ENCODE data around the gene HEBP2.
"Not testable (repeated sequence)": the region's sequence is repeated elsewhere in the genome, so short reads cannot be mapped to it uniquely, and the experiment has no call there.

HEBP2 gene

GRCh38 chr6:138403801-138404665 is at the start of gene HEBP2:
TSS of gene HEBP2 (plus strand) at chr6:138404223. CDS start at chr6:138404496, 273 bp downstream.
- peak; percentile 98 for DNase-seq

GRCh38 chr6:138357928-138358327 is 46.1 kb upstream of the HEBP2 start:
- no peak for DNase-seq

- not testable (repeated sequence) for DNase-seq
These were observed 35.3 kb upstream of the HEBP2 start for GRCh38 chr6:138368684-138369083.

DNA sequence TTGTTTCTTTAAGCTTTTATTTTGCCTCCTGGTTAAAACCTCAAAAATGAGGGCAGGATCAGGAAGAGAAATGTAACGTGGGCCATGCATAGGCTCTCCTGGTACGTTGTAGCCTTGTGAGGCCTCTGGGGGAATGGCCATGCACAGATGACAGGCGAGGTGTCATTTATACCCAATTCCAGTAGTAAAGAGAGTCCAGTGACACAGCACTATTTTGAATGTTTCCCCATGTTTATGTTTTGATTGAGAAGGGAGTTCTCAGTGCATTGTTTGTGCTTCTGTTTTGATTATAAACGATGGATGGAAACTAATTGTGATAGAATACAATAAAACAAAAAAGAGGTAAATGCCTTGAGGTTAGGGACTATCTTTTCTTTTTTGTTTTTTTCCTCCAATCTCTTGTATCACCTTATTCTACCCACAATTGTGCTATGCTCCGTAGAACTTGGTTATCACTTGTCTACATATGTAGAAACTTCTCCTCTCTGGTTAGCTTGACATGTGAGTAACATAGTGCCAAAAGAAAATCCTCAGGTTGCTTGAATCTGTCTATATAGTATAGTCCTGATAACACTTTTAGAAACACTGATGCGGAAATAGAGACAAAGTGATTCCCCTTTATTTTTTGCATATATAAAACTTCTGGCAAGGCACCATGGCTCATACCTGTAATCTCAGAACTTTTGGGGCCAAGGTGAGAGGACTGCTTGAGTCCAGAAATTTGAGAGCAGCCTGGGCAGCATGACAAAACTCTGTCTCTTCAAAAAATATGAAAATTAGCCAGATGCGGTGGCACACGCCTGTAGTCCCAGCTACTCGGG is 33.2 kb upstream of the HEBP2 start:
- DNase-seq = no peak

GRCh38 chr6:138371452-138371711 is 32.6 kb upstream of the HEBP2 start:
- DNase-seq = no peak

GRCh38 chr6:138371720-138372119 is 32.3 kb upstream of the HEBP2 start:
- peak; percentile 52 for DNase-seq

DNA sequence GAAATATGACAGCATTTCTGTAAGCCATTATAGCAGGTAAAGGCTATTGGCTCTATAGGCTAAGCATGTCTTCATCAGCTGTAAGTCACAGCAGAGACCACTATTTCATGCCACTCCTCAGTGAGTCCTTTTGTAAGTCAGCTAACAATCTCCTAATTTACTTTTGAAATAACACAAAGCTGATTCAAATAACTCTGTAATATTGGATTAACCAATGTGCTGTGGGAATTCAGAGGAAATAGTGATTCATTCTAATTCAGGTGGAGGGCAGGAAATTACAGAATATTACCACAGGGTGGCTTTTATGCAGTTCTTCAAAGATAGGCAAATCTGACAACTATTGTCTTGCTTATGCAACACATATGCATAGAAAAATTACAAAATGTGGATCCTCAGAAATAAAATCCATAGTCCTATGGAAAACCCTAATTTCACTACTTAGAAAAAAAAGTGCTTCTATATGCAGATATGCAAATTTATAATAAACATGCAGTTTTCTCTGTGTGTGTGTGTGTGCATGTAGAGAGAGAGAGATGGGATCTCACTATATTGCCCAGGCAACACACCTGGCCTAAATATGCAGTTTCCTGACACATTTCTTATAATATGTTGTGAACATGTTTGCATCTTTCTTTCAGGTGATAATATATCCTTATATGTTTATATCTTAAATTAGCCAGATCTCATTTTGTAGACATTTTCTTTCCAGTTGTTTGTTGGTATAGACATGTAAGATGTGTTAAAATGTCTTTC is 31.1 kb upstream of the HEBP2 start:
- no peak for DNase-seq

- DNase-seq = no peak
These were observed 29.8 kb upstream of the HEBP2 start for GRCh38 chr6:138374230-138374629.

- DNase-seq = peak; percentile 23
These were observed 29.2 kb upstream of the HEBP2 start for GRCh38 chr6:138374815-138375214.

- no peak for DNase-seq
These were observed 27.0 kb upstream of the HEBP2 start for GRCh38 chr6:138377042-138377441.

GRCh38 chr6:138377844-138378243 is 26.2 kb upstream of the HEBP2 start, which contains the start of gene SMIM28:
TSS of gene SMIM28 (plus strand) at chr6:138377905. CDS start at chr6:138378073, 168 bp downstream.
- DNase-seq = no peak

- no peak for DNase-seq
These were observed 25.6 kb upstream of the HEBP2 start for GRCh38 chr6:138378463-138378862.

GRCh38 chr6:138382498-138383265 is 21.3 kb upstream of the HEBP2 start:
- DNase-seq = no peak

GRCh38 chr6:138383776-138384175 is 20.2 kb upstream of the HEBP2 start:
- DNase-seq = peak; percentile 69

DNA sequence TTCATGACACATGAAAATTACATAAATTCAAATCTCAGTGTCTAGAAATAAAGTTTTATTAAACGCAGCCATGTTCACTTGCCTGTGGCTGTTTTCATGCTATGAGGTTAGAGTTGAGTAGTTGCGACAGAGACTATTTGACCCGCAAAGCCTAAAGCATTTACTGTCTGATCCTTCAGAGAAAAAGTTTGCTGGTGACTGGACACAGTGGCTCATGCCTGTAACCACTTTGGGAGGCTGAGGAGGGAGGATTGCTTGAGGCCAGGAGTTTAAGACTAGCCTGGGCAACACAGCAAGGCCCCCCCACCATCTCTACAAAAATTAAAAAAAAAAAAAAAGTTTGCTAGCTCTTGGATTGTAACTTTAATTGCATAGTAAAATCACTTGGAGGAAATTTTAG is 17.1 kb upstream of the HEBP2 start:
- no peak for DNase-seq

DNA sequence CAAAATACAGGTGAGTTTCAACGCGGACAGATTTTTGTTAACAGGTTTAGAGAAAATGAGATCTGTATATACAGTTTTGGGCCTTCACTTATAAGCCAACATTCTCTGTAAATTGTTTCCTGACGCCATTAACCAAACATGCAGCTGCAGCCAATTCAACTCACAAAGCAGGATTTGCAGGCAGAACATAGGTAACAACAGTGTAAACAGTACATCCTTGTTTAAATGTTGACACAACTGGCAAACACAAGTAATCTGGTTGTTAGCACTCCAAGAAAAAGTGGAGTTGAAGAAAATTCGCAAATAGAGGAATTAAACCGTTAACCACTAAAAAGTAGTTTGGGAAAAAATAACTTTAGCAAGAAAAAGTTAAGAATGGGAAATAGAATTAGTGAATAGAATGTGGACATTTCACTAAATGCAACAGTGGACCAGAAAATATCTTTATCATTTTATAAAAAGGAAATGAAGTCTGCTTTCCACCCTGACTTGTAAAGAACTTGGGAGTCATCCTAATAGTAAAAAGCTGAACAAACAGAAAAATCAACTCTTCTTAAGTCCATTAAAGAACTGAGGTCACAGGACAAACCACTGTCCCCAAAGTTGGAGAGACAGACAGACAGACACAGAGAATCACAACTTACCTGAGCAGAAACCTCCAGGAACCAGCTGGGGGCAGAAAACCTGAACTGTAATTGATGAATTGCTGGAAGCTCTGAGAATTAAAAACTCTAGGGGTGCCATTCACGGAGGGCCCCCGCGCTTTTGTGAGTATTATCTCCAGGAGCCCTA is 16.2 kb upstream of the HEBP2 start:
- DNase-seq = no peak

DNA sequence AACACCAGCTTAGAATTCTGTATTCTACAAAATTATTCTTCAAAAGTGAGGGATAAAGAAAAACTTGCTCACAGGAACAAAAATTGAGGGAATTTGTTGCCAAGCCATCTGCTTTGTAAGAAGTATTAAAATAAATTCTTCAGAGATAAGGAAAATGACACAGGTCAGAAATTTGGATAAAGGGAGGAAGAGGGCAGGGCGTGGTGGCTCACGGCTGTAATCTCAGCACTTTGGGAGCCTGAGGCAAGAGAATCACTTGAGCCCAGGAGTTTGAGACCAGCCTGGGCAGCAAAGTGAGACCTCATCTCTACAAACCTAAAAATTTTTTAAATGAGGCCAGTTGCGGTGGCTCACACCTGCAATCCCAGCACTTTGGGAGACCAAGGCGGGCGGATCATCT is 14.5 kb upstream of the HEBP2 start:
- no peak for DNase-seq

DNA sequence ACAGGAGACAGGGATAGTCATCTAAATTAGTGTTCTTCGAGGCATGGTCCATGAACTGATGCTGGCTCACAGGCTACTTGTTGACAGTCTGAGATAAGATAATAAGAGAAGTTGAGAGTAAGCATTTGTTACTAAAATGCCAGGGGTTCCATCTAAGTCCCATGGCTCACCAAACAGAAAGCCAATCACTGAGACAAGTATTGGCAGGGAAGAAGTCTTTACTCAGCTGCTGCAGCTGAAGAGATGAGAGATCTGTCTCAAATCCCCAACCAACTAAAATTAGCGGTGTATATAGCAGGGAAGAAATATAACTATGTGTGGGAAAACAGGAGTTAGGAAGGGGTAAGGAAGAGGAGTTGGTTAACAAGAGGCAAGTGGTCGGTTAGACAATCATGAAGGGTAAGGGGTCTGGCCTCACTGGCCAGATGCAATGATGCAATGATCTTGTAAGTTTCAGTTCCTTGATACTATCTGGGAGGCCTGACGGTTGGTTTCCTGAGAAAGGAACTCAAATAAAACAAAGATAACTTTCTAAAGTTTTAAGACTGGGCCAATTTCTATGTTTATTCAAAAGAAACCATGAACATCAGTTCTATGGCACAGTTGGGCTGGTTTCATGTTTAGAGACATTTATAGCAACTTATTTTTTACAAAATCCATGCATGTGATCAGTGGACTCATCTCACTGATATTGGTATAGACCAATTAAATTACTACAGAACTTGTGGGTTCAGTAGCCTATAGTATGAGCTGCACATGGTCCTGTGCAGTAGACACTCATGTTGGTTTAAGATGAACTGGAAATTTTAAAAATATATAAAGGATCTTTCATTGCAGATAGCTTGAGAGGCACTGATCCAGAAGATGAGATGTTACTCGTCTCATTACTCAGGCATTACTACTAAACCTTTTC is 9.9 kb upstream of the HEBP2 start:
- DNase-seq = no peak

DNA sequence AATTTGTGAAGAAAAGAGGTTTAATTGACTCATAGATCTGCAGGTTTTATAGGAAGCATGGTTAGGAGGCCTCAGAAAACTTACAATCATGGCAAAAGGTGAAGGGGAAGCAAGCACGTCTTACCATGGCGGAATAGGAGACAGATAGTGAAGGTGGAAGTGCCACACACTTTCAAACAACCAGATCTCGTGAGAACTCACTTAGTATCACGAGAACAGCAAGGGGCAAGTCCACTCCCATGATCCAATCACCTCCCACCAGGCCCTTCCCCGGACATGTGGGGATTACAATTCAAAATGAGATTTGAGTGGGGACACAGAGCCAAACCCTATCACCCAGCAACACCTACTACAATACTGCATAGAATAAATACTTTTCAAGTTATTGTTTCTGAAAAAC is 7.3 kb upstream of the HEBP2 start:
- DNase-seq = no peak
